Cortex of kidney (tissue), 1 donor: ENCODE data around the gene AMIGO2.

ENCODE experiments used
- DNase-seq: peaks from one replicate; lab custom pipeline; 2025; lab: John Stamatoyannopoulos, UW

AMIGO2 gene

DNA sequence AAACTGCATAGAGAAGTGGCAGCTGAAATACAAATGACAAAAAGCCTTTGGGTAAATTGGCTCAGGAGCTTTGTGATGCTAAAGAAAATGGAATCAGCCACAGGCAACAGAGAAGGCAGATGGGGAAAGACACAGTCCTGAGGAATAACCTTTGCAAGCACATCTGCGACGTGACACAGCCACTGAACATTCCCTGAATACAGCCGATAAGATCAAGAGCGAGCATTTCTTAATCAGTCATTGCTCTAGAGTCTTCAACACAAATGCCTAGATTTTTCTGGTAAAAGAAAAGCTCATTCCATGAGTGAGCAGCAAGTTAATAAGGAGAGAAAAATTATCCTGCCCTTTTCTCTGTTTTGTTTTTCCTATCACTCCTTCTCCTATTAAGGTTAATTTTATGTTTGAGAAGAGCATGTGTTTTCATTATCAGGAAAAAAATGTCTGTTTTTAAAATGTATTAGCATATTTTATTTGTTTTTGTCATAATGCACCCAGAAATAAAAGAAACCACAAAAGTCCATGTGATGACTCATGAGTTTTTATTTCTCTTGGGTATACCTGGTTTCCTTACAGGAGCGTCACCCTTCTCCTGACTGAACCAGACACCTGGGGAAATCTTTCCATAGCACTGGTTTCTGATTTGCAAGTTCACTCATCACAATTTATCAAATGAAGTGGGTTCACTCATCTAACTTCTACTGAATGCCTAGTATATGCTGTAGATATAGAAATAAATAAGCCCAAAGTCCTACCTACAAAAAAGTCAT lies 45.8 kb downstream of the AMIGO2 start:
- DNase-seq: no peak

DNA sequence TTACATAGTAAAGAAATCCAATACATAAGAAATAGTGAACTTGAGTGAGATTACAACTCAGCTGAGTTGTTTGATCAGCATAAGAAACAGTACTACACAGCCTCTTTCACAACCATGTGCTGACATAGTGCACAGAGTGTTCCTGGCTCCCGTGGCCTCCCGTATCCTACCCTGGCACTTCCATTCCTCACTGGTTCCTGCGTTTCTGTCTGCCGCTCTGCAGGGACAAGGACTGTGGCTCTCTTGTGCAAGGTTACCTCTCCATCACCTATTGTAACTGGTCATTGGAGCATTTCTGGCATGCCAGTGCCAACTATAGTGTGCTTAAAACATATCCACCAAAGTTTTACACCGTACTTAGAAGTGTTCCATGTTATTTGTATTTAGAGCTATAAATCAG lies 46.7 kb downstream of the AMIGO2 start:
- DNase-seq: no peak

- no peak for DNase-seq
These were observed 47.1 kb downstream of the AMIGO2 start for GRCh38 chr12:47032644-47033043.

DNA sequence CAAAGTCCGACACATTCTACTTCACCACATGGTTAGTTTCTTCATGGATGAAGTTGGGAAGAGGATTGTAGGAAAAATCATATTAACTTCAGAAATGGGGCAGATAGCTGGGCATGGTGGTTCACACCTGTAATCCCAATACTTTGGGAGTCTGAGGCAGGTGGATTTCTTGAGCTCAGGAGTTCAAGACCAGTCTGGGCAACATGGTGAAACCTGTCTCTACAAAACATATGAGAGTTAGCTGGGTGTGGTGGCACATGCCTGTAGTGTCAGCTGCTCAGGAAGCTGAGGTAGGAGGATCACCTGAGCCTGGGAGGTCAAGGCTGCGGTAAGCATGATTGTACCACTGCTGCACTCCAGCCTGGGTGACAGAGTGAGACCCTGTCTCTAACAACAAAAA lies 49.9 kb downstream of the AMIGO2 start:
- no peak for DNase-seq

DNA sequence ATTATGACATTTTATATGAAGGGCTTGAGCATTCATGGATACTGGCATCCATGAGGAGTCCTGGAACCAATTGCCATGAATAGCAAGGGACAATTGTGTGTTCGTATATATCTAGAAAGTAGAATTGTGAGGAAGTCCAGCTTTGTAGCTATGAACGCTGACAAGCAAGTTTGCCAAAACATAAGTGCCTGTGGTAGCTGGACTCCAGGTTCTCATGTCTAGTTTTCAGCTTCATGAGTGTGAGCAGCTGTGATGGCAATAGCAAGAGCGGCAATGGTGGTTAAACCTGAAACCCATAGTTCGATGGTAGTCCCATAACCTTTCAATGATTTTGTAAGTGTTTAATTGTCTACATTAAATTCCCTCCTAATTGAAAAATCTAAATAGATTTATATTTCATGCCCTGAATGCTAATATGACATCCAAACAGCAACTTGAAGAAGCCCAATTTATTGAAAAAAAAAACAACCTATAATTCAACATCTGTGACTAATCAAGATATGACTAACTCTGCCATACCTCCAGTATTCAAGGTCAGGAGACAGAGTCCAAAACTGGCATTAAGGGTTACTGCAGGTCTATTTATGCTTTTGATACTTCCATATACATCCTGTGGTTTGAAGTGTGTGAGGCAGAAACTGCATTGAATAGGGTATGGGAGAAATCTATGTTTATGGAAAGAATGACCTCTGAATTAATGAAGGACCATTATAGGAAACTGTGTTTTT lies 50.6 kb downstream of the AMIGO2 start:
- DNase-seq: no peak

- no peak for DNase-seq
These were observed 51.6 kb downstream of the AMIGO2 start for GRCh38 chr12:47028186-47028585.
